GM06990 (cell line): Measurements from ENCODE around the gene NDRG3.

Source experiments
- DNase-seq: peaks from one replicate; pipeline ENCODE4 v3.0.0-alpha.2; 2011; ENCODE audit not compliant: insufficient read length; ENCODE audit errors: extremely low read depth
- H3K27me3 ChIP-seq: replicated peaks from 2 replicates; pipeline ENCODE4 v1.6.0; 2011; ENCODE audit warnings: low read length; ENCODE audit not compliant: control insufficient read depth, insufficient read depth
- H3K36me3 ChIP-seq: 2 replicates; pipeline ENCODE4 v1.5.1; 2011; ENCODE audit warnings: low read length; ENCODE audit not compliant: control insufficient read depth, insufficient read depth
- H3K4me3 ChIP-seq: replicated peaks from 2 replicates; pipeline ENCODE4 v1.5.1; 2011; ENCODE audit warnings: low read depth, mild to moderate bottlenecking, control low read depth, low read length
- TF ChIP-seq, protein P1 (sequence below): IDR thresholded peaks from 2 replicates; pipeline ENCODE4 v1.5.1; 2011; ENCODE audit warnings: low read length, control low read depth, mild to moderate bottlenecking, inconsistent platforms; ENCODE audit not compliant: insufficient read depth, poor library complexity, severe bottlenecking

The NDRG3 gene

DNA sequence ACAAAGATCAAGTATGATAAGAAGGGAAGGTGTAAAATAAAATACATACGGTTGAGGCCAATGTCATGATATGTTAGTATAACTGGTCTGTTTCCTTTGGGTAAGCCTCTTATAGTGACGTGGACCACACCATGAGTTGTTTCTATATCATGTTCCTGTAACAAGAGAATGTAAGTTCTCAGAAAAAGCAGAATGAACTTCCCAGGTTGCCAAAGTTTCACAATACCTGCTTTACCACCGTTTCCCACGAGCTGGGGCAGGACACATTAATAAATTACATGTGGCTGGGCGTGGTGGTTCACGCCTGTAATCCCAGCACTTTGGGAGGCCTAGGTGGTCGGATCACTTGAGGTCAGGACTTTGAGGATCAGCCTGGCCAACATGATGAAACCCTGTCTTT is 57.3 kb downstream of the NDRG3 start:
- H3K4me3 ChIP-seq = no peak overlapping the region
- TF ChIP-seq, protein P1, sequence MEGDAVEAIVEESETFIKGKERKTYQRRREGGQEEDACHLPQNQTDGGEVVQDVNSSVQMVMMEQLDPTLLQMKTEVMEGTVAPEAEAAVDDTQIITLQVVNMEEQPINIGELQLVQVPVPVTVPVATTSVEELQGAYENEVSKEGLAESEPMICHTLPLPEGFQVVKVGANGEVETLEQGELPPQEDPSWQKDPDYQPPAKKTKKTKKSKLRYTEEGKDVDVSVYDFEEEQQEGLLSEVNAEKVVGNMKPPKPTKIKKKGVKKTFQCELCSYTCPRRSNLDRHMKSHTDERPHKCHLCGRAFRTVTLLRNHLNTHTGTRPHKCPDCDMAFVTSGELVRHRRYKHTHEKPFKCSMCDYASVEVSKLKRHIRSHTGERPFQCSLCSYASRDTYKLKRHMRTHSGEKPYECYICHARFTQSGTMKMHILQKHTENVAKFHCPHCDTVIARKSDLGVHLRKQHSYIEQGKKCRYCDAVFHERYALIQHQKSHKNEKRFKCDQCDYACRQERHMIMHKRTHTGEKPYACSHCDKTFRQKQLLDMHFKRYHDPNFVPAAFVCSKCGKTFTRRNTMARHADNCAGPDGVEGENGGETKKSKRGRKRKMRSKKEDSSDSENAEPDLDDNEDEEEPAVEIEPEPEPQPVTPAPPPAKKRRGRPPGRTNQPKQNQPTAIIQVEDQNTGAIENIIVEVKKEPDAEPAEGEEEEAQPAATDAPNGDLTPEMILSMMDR = no peak
- DNase-seq = no peak
- H3K36me3 ChIP-seq = no peaks in the 10 kb centered on the region; the same call in 1 of the 2 replicates
- H3K27me3 ChIP-seq = no peaks in the 10 kb centered on the region

DNA sequence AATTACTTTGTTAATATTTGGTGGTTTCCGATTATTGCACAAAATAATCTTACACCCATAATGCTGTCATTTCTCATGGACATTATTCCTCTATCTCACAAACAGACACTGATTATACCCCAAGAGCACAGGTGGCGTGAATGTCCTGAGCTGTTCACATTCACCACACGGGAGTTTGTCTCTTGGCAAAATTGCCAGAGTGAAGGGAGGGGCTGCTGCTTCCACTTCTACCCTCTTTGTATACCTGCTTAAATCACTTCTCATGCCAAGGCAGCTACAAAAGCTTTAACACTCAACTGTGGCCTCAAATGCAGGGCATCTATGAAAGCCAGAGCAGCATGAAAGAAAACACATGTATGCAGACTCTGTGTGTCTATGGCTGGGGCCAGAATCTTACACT is 58.0 kb downstream of the NDRG3 start:
- Histone ChIP-seq H3K36me3 (no peaks in the 10 kb centered on the region; the same call in 1 of the 2 replicates), H3K27me3 (no peaks in the 10 kb centered on the region), H3K4me3 (no peak overlapping the region)
- DNase-seq = no peak
- TF ChIP-seq, protein P1 = no peak

DNA sequence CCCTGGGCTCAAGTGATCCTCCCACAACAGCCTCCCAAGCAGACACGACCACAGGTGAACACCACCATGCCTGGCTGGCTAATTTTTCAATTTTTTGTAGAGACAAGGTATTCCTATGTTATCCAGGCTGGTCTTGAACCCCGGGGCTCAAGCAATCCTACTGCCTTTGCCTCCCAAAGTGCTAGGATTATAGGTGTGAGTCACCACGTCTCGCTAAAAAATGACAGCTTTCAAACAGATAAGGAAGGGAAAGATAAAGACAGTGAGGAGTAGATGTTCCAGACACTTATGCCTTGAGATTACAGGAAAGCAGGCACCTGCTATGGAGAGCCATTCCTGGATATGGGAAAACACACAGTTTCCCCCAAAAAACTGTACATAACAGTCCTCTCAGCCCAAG is 58.9 kb downstream of the NDRG3 start:
- no peak for DNase-seq
- Histone ChIP-seq H3K4me3 (no peak overlapping the region), H3K36me3 (no peaks in the 10 kb centered on the region; the same call in 1 of the 2 replicates), H3K27me3 (no peaks in the 10 kb centered on the region)
- TF ChIP-seq, protein P1 = no peak

DNA sequence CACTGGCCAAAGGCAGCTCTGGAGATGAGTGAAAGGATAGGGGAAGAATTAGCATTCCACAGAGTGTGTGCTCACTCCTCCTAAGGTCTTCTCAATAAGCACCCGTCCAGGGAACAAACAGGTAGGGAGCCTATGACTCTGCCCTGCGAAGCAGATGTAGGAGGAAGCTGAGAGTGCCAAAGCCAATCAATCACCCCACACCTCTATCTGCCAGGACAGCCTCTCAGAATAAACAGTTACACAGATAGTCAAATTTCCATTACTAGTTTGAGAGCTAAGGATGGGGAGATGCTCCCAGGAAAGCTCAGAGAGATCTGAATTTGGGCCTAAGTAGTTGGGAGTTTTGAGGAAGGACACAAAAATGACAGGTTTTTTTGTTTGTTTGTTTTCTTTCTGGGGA is 59.4 kb downstream of the NDRG3 start:
- H3K27me3 ChIP-seq = no peaks in the 10 kb centered on the region
- no peak overlapping the region for H3K4me3 ChIP-seq
- TF ChIP-seq, protein P1 = no peak
- DNase-seq = no peak
- H3K36me3 ChIP-seq = no peaks in the 10 kb centered on the region; the same call in 1 of the 2 replicates

DNA sequence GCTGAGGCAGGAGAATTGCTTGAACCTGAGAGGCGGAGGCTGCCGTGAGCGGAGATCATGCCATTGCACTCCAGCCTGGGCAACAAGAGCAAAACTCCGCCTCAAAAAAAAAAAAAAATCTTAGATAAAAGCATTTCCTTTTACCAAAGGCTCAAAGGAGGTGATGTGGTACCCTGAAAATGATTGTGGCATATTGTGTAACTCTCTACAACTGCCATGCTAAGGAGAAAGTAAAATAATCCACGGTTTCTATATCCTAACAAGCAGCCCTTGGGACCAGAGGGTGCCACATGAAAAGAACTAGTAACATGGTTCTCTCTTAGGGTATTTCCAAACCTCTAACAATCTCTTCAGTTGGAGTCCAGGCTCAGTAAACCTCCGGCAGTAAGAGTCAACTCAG is 61.1 kb downstream of the NDRG3 start:
- no peaks in the 10 kb centered on the region; the same call in 1 of the 2 replicates for H3K36me3 ChIP-seq
- H3K4me3 ChIP-seq = no peak overlapping the region
- no peaks in the 10 kb centered on the region for H3K27me3 ChIP-seq
- DNase-seq = no peak
- TF ChIP-seq, protein P1 = no peak

DNA sequence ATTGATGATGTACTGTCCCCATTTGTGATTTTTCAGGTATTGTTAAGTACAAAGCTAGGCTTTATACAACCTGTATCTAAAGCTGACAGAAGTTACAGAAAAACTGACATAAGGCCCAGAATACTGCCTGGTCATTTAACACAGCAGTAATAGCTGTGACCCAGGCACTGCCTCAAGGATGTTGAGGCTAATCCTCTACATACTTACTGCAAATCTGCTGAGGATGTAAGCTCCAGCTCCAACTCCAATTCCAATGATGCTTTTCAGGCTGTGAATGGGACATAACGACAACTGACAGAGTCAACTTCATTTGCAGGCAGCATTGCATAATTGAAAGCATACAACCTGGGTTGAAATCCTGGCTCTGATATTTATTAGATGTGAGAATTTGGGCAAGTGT is 63.6 kb downstream of the NDRG3 start:
- peaks cover 2% of the 10 kb centered on the region; the same call in 1 of the 2 replicates for H3K36me3 ChIP-seq
- TF ChIP-seq, protein P1 = no peak
- H3K27me3 ChIP-seq = no peaks in the 10 kb centered on the region
- DNase-seq = no peak
- H3K4me3 ChIP-seq = no peak overlapping the region
